IMR-90 (cell line): ENCODE results near the gene ZSCAN10.

Experiments used
- CEBPB ChIP-seq: IDR thresholded peaks from 2 replicates; pipeline ENCODE4 v1.6.1; 2012; ENCODE audit warnings: low read depth, low read length, improper control_type of control experiment
- CHD1 ChIP-seq: IDR thresholded peaks from 2 replicates; pipeline ENCODE4 v1.6.1; 2012; ENCODE audit warnings: low read depth, low read length, improper control_type of control experiment
- FOS ChIP-seq: fragments of 150-350 bp; IDR thresholded peaks from 2 replicates; pipeline ENCODE4 v1.6.1; 2016; ENCODE audit warnings: low read depth, low read length
- MAFK ChIP-seq: IDR thresholded peaks from 2 replicates; pipeline ENCODE4 v1.6.1; 2012; ENCODE audit warnings: low read depth, low read length, improper control_type of control experiment
- MAZ ChIP-seq: IDR thresholded peaks from 2 replicates; pipeline ENCODE4 v1.6.1; 2012; ENCODE audit warnings: low read depth, mild to moderate bottlenecking, low read length, improper control_type of control experiment, moderate library complexity, borderline replicate concordance
- MXI1 ChIP-seq: IDR thresholded peaks from 2 replicates; pipeline ENCODE4 v1.6.1; 2012; ENCODE audit warnings: low read depth, mild to moderate bottlenecking, low read length, moderate library complexity, borderline replicate concordance
- POLR2A ChIP-seq: IDR thresholded peaks from 2 replicates; pipeline ENCODE4 v1.6.1; 2012; ENCODE audit warnings: mild to moderate bottlenecking, low read depth, low read length
- RAD21 ChIP-seq: IDR thresholded peaks from 2 replicates; pipeline ENCODE4 v1.6.1; 2012; ENCODE audit warnings: low read length, improper control_type of control experiment
- RCOR1 ChIP-seq: IDR thresholded peaks from 2 replicates; pipeline ENCODE4 v1.6.1; 2012; ENCODE audit warnings: mild to moderate bottlenecking, low read length, improper control_type of control experiment; ENCODE audit not compliant: insufficient replicate concordance
- RFX5 ChIP-seq: IDR thresholded peaks from 2 replicates; pipeline ENCODE4 v1.8.0; 2012; ENCODE audit warnings: low read depth, mild to moderate bottlenecking, low read length, moderate library complexity
- SMC3 ChIP-seq: fragments of 150-350 bp; IDR thresholded peaks from 2 replicates; pipeline ENCODE4 v1.6.1; 2016; ENCODE audit warnings: low read depth, mild to moderate bottlenecking, antibody characterized with exemption, low read length, moderate library complexity
- TF ChIP-seq, protein P1 (sequence below): conservative IDR thresholded peaks from 2 replicates; pipeline ENCODE4 v1.5.1; 2012; ENCODE audit warnings: mild to moderate bottlenecking, low read depth, low read length, improper control_type of control experiment
- TF ChIP-seq, protein P2 (sequence below): fragments of 150-350 bp; IDR thresholded peaks from 2 replicates; pipeline ENCODE4 v1.6.1; 2017; ENCODE audit warnings: mild to moderate bottlenecking, antibody characterized with exemption, low read length, low read depth
- TF ChIP-seq, protein P3 (sequence below): fragments of 150-350 bp; IDR thresholded peaks from 2 replicates; pipeline ENCODE4 v1.6.1; 2016; ENCODE audit warnings: low read depth, mild to moderate bottlenecking, low read length, moderate library complexity, borderline replicate concordance

DNA sequence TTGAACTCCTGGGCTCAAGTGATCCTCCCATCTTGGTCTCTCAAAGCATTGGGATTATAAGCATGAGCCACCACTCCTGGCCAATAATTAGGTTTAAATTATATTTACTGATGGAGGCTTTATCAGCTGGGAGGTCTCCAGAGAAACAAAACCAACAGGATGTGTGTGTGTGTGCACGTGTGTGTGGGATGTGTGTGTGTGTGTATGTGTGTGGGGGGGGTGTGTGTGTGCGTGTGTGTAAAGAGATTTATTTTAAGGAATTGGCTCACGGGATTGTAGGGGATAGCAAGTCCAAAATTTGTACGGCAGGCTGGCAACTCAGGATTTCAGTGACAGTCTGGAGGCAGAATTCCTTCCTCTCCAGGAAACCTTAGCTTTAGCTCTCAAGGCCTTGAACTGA lies 48.1 kb downstream of the ZSCAN10 start:
- TF ChIP-seq, protein P1, sequence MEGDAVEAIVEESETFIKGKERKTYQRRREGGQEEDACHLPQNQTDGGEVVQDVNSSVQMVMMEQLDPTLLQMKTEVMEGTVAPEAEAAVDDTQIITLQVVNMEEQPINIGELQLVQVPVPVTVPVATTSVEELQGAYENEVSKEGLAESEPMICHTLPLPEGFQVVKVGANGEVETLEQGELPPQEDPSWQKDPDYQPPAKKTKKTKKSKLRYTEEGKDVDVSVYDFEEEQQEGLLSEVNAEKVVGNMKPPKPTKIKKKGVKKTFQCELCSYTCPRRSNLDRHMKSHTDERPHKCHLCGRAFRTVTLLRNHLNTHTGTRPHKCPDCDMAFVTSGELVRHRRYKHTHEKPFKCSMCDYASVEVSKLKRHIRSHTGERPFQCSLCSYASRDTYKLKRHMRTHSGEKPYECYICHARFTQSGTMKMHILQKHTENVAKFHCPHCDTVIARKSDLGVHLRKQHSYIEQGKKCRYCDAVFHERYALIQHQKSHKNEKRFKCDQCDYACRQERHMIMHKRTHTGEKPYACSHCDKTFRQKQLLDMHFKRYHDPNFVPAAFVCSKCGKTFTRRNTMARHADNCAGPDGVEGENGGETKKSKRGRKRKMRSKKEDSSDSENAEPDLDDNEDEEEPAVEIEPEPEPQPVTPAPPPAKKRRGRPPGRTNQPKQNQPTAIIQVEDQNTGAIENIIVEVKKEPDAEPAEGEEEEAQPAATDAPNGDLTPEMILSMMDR, result no peak
- TF ChIP-seq SMC3 (no peak), POLR2A (no peak), RAD21 (no peak), FOS (no peak), MAFK (no peak), CEBPB (no peak), MAZ (no peak), MXI1 (no peak), RFX5 (no peak), CHD1 (no peak), RCOR1 (no peak)
- TF ChIP-seq, protein P2, sequence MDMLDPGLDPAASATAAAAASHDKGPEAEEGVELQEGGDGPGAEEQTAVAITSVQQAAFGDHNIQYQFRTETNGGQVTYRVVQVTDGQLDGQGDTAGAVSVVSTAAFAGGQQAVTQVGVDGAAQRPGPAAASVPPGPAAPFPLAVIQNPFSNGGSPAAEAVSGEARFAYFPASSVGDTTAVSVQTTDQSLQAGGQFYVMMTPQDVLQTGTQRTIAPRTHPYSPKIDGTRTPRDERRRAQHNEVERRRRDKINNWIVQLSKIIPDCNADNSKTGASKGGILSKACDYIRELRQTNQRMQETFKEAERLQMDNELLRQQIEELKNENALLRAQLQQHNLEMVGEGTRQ, result no peak
- TF ChIP-seq, protein P3, sequence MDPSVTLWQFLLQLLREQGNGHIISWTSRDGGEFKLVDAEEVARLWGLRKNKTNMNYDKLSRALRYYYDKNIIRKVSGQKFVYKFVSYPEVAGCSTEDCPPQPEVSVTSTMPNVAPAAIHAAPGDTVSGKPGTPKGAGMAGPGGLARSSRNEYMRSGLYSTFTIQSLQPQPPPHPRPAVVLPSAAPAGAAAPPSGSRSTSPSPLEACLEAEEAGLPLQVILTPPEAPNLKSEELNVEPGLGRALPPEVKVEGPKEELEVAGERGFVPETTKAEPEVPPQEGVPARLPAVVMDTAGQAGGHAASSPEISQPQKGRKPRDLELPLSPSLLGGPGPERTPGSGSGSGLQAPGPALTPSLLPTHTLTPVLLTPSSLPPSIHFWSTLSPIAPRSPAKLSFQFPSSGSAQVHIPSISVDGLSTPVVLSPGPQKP, result no peak
